DMS53 treated with DMSO at 0.1 percent for 48 hours (cell line): ENCODE results near the gene C8G.

ENCODE experiments used
- DNase-seq: peaks from one replicate; lab custom pipeline; 2025; ENCODE audit not compliant: unreplicated experiment; lab: John Stamatoyannopoulos, UW

Gene C8G

GRCh38 chr9:136940526-136941230 lies 4.4 kb upstream of the C8G start:
- no peak for DNase-seq

DNA sequence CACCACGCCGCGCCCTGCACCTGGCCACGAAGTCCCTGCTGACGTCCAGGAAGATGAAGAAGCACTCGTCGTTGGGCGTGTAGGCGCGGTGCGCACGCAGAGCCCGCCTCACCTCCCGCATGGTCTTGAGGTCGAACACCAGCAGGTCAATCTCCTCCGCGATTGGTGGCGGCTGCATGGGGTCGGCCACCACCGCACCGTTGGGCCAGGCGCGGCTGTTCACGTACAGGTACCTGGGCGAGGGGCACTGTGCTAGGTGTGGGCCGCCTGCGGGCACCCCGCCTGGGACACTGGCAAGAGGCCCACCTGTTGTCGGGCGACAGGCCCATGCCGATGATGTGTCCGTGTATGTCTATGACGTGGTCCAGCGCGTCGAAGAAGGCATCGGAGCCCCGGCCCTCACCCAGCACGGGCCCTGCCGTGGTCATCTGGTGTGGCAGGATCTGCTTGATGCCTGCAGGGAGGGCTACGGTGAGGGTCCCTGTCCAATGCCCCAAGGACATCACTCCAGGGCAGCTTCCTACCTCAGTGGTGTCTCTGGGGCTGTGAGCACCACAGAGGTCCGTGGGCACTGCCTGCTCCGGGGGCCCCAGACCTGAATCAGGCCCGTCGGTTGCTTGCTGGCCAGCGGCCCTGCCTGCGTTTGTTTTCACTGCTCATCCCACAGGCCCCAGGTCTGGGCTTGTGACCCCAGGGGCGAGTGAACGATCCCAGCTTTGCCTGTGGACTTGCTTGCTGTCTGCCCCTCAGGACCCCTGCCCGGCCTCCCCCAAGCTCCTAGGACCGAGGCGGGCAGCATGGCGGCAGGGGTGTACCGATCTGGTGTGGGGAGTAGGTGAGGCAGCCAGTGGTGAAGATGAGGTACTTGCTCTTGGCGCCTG lies 3.6 kb upstream of the C8G start:
- DNase-seq = no peak

GRCh38 chr9:136942112-136942880 lies 2.7 kb upstream of the C8G start:
- no peak for DNase-seq

DNA sequence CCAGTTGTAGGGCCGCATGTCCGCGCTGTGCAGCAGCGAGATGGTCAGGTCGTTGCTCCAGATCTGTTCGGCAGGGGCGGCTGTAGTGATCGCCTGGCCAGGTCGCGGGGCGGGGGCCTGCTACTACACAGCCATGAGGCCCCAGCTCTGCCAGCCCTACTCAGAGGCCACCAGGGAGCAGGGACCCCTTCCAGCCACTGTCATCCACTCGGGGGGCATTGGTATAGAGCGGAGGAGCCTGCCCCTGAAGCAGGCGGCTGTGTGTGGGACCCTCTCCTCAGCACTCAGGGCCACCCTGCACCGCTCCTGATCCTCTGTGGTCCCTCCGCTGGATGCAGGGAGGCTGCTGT lies 2.2 kb upstream of the C8G start:
- DNase-seq = no peak

- no peak for DNase-seq
Measured at GRCh38 chr9:136943291-136944211, 1.5 kb upstream of the C8G start.

GRCh38 chr9:136944212-136944518 lies 878 bp upstream of the C8G start:
- peak; percentile 18 for DNase-seq

DNA sequence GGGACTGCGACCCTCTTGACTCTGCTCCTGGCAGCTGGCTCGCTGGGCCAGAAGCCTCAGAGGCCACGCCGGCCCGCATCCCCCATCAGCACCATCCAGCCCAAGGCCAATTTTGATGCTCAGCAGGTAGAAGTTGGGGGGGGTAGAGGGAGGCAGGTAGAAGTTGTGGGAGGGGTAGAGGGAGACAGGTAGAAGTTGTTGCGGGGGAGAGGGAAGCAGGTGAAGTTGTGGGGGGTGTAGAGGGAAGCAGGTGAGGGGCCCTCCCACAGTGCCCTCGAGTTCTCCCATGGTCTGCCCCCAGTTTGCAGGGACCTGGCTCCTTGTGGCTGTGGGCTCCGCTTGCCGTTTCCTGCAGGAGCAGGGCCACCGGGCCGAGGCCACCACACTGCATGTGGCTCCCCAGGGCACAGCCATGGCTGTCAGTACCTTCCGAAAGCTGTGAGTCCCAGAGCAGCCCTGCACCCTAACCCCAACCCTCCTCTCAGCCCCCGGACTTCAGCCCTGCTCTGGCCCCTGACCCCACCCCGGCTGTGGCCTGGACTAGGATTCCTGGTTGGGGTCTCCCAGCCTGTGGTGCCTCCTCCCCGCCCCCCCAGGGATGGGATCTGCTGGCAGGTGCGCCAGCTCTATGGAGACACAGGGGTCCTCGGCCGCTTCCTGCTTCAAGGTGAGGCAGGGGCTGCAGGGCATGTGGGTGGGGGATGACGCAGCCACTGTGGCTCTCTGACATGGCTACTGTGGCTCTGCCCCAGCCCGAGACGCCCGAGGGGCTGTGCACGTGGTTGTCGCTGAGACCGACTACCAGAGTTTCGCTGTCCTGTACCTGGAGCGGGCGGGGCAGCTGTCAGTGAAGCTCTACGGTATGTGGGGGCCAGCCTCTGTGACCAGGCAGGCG lies 537 bp downstream of the C8G start:
- no peak for DNase-seq

GRCh38 chr9:136946228-136947027 lies 1.4 kb downstream of the C8G start:
- DNase-seq = no peak

DNA sequence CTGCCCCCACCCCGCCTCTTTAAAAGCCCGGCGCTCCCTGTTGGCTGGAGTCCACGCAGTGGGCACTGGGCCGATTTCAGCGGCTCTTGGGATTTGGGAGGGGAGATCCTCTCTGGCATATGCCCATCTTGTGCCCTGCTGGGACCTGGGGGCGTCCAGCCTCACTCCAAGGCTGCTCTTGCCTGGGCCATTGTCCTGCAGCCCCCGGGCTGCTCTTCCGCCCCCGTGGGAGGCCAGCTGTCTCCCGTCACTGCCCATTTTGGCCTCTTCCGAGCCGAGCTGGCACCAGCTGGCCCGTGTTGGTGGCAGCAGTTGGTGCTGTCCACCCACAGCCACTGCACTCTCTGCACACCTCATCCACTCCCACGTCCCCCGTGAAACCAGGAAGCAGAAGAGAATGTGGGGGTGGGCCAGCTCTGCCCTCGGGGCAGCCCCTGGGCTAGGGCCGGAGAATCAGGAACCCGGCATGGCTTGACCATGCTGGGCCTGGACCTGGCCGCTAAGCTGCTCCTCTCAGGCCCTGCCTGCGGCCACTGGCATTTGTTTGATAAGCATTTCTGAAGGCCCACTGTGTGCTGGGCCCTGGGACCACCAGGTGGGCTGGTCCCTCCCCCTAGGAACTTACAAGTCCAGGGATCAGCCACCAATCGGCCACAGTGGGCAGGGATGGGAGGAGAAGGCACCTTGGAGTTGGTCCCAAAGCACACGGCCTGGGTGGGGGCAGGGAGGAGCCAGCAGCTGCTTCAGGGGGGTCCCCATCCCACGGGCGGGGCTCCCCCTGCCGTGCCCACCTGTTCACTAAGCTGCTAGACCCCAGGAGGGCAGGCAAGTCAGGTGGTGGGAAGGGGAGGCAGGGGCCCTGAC lies 2.2 kb downstream of the C8G start:
- DNase-seq = no peak

DNA sequence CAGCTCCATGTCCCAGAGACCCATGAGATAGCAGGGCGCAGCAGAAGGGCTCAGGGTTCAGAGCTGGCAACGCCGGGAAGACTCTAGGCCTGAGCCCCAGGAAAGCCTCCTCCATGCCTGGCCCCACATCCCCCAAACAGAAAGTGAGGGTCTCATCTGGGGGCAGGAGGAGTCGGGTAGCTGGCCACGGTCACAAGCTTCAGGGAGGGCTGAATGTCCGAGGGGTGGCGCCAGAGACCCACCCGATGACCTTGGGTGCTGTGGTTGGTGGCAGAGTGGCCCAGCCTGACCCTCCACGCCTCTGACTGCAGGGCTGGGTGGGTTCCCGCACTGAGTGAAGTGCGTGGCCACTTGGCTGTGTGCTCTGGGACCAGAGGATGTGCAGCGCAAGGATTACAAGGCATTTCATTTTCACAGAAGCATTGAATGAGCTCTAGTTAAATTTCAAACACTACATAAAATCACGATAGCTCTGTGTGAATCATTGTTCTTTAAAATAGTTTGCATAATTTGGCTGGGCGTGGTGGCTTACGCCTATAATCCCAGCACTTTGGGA lies 3.0 kb downstream of the C8G start:
- DNase-seq = no peak

GRCh38 chr9:136949239-136949816 lies 4.3 kb downstream of the C8G start:
- DNase-seq = peak; percentile 67

DNA sequence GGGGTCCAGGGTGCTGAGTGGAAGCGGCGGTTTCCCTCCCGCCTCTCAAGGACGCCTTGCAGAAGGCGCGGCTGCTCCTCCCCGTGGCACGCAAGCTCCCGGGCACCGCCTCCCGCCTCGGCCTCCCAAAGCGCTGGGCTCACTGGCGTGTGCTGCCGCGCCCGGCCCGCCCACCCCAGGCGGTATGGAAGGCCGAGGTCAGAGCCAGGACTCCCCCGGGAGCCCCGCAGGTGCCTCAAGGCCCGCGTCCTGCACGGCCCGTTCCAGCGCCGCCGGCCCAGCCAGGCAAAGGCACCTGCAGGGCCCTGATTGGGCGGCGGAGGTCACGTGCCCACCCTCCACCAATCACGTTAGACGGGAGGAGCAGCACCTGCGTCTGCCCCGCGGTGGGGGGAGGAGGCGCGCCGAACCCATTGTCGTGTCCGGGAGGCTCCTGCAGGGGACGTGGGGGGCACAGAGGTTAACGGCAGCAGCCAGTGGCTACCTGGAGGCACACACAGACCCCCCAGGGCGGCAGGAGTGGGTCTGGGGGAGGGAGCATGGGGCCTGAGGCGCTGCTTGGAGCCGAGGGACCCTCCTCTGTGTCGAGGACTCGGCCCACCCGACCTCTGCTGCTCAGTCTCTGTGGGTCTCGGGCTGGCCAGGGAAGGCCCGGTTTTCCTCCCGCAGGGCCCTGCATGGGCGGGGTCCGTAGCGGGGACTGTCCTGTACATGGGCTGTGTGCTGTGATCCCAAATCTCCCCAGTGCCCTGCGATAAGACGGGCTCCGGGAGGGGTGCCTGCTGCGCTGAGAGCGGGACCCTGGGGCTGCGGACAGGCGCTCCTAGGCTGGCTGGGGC lies 5.0 kb downstream of the C8G start:
- DNase-seq = peak; percentile 90

GRCh38 chr9:136950656-136951276 lies 5.7 kb downstream of the C8G start:
- DNase-seq = no peak

DNA sequence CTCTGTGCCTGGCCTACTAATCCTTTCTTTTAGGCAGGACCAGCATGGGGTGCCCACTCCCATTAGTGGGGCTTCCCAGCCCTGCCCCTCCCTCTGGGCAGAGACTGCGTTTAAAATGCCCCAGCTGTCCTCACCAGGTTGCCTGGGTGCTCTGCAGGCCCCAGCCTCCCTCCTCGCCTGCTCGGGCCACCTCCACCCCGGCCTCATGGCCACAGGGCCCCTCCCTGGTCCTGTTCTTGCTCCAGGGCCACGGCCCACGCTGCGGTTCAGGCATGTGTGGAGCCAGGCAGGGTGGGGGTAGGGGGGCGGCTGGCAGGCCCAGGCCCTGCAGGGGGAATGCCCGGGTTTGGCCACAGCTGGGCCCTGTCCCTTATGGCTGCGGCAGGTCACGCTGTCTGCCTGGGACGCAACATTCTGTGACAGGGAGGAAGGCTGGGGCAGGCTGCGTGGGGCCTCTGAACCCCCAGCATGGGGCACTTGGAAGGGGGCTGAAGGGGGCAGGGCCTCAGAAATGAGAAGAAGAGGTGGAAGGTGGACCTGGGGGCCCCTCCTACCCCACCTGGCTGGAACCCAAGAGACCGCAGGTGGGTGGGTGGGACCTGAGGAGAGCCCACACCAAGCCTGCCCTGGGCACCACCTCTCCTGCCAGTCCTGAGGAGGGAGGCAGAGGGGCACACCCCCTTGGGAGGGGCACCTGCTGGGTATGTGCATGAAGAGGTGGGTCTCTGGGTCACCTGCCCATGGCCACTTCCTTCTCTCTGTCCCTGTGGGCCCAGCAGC lies 6.7 kb downstream of the C8G start, which contains the start of gene LCN12:
Gene LCN12, plus strand, starts transcription at position 733 of the 780 bp plus-strand sequence. CDS start 55 bp downstream, outside the sequence.
- DNase-seq = no peak

- DNase-seq = no peak
Measured at GRCh38 chr9:136952321-136952850, 7.3 kb downstream of the C8G start.
